H1 (cell line): Measurements from ENCODE around the gene BCKDHB. TPM values are rescaled to one million over a fixed set of nuclear protein-coding genes. Genes with fewer than 3 reads are reported as not detected.

Experiments
- CBX5 ChIP-seq: fragments of 300-800, 300-1000 bp; sonication (generic); IDR thresholded peaks from 2 replicates; pipeline ENCODE4 v1.7.1; 2016; ENCODE audit warnings: antibody characterized with exemption, low read length, low read depth
- CREB1 ChIP-seq: IDR thresholded peaks from 2 replicates; pipeline ENCODE4 v1.6.1; 2012; ENCODE audit warnings: inconsistent platforms
- HDAC2 ChIP-seq, 2 experiments: fragments of 300-600 bp in 1 of 2; sonication (generic) in 1 of 2; IDR thresholded peaks; 2 replicates each; pipeline ENCODE4 v1.6.1; 2011 to 2012; ENCODE audit warnings: low read depth in 2 of 2, low read length in 2 of 2, mild to moderate bottlenecking in 2 of 2, moderate library complexity in 2 of 2, borderline replicate concordance in 1 of 2, inconsistent platforms in 1 of 2
- KDM1A ChIP-seq: fragments of 200-600, 300-600 bp; sonication (generic); IDR thresholded peaks from 2 replicates; pipeline ENCODE4 v1.7.1; 2016; ENCODE audit warnings: mild to moderate bottlenecking, low read length, borderline replicate concordance
- YY1 ChIP-seq: IDR thresholded peaks from 2 replicates; pipeline ENCODE4 v1.6.1; 2011; ENCODE audit warnings: low read depth, mild to moderate bottlenecking, low read length
- polyA plus RNA-seq, 7 experiments: library from polyadenylated mRNA; depleted of rRNA in 3 of 7; stranded (reverse) in 5 of 7; unstranded in 2 of 7; fragments of >200 nt in 5 of 7; fragments of 200-250 nt in 2 of 7; gene quantifications; 1 replicate in 5 of 7; 2 replicates in 1 of 7; 4 replicates in 1 of 7; pipeline versions ENCODE4 v1.2.1 to v1.2.3, GENCODE V29; 2011 to 2013; ENCODE audit warnings: missing spikeins in 2 of 7, mixed read lengths in 2 of 7
- total RNA-seq: library from RNA; stranded (reverse); fragmentation: NEBNext Ultra II Directional; extraction: Animal tissue kit (Norgen Biotek cat#: 25700); gene quantifications from 2 replicates; pipeline ENCODE4 v1.2.1, GENCODE V29; 2021
- TF ChIP-seq, protein P1 (sequence below): fragments of 300-600 bp; sonication (generic); IDR thresholded peaks from 2 replicates; pipeline ENCODE4 v1.7.1; 2012; ENCODE audit warnings: low read length, moderate library complexity, mild to moderate bottlenecking, inconsistent platforms; ENCODE audit not compliant: insufficient replicate concordance

The BCKDHB gene
- total and polyA plus RNA-seq, 2 of the 8 experiments (the other 6 are each of a cell fraction or from before 2014, with no cell fraction given), result 22.1 to 30.8 TPM

DNA sequence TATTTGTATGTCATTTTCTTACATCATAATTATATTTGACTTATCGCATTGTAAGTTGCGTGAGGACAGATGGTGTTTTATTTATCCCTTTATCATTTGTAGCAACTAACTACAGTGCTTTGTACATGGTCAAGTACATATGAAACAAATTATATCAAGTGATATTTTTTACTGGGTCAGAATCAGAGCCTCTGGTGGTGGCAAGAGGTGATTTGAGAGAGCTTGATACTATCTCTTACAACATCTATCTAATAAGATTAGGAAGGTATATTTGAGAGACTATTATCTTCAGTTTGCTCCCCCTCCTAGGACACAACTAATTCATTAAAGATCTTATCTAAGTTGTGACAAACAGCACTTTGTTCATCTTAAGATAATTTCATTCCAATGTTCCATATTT is 47.7 kb downstream of the BCKDHB start (continued):
- TF ChIP-seq, protein P1, sequence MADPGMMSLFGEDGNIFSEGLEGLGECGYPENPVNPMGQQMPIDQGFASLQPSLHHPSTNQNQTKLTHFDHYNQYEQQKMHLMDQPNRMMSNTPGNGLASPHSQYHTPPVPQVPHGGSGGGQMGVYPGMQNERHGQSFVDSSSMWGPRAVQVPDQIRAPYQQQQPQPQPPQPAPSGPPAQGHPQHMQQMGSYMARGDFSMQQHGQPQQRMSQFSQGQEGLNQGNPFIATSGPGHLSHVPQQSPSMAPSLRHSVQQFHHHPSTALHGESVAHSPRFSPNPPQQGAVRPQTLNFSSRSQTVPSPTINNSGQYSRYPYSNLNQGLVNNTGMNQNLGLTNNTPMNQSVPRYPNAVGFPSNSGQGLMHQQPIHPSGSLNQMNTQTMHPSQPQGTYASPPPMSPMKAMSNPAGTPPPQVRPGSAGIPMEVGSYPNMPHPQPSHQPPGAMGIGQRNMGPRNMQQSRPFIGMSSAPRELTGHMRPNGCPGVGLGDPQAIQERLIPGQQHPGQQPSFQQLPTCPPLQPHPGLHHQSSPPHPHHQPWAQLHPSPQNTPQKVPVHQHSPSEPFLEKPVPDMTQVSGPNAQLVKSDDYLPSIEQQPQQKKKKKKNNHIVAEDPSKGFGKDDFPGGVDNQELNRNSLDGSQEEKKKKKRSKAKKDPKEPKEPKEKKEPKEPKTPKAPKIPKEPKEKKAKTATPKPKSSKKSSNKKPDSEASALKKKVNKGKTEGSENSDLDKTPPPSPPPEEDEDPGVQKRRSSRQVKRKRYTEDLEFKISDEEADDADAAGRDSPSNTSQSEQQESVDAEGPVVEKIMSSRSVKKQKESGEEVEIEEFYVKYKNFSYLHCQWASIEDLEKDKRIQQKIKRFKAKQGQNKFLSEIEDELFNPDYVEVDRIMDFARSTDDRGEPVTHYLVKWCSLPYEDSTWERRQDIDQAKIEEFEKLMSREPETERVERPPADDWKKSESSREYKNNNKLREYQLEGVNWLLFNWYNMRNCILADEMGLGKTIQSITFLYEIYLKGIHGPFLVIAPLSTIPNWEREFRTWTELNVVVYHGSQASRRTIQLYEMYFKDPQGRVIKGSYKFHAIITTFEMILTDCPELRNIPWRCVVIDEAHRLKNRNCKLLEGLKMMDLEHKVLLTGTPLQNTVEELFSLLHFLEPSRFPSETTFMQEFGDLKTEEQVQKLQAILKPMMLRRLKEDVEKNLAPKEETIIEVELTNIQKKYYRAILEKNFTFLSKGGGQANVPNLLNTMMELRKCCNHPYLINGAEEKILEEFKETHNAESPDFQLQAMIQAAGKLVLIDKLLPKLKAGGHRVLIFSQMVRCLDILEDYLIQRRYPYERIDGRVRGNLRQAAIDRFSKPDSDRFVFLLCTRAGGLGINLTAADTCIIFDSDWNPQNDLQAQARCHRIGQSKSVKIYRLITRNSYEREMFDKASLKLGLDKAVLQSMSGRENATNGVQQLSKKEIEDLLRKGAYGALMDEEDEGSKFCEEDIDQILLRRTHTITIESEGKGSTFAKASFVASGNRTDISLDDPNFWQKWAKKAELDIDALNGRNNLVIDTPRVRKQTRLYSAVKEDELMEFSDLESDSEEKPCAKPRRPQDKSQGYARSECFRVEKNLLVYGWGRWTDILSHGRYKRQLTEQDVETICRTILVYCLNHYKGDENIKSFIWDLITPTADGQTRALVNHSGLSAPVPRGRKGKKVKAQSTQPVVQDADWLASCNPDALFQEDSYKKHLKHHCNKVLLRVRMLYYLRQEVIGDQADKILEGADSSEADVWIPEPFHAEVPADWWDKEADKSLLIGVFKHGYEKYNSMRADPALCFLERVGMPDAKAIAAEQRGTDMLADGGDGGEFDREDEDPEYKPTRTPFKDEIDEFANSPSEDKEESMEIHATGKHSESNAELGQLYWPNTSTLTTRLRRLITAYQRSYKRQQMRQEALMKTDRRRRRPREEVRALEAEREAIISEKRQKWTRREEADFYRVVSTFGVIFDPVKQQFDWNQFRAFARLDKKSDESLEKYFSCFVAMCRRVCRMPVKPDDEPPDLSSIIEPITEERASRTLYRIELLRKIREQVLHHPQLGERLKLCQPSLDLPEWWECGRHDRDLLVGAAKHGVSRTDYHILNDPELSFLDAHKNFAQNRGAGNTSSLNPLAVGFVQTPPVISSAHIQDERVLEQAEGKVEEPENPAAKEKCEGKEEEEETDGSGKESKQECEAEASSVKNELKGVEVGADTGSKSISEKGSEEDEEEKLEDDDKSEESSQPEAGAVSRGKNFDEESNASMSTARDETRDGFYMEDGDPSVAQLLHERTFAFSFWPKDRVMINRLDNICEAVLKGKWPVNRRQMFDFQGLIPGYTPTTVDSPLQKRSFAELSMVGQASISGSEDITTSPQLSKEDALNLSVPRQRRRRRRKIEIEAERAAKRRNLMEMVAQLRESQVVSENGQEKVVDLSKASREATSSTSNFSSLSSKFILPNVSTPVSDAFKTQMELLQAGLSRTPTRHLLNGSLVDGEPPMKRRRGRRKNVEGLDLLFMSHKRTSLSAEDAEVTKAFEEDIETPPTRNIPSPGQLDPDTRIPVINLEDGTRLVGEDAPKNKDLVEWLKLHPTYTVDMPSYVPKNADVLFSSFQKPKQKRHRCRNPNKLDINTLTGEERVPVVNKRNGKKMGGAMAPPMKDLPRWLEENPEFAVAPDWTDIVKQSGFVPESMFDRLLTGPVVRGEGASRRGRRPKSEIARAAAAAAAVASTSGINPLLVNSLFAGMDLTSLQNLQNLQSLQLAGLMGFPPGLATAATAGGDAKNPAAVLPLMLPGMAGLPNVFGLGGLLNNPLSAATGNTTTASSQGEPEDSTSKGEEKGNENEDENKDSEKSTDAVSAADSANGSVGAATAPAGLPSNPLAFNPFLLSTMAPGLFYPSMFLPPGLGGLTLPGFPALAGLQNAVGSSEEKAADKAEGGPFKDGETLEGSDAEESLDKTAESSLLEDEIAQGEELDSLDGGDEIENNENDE, result no peak
- TF ChIP-seq CREB1 (no peak), CBX5 (no peak), KDM1A (no peak), YY1 (no peak), HDAC2 (IDR thresholded peaks at IDR 0.05; ENCODE audit: borderline replicate concordance in 1 of 2, low read depth in 2 of 2, low read length in 2 of 2) (no peak)
